Stimulated activated naive CD4-positive, alpha-beta T cell treated with Interleukin-2 at 50 U/mL for 16 hours (primary cell): ENCODE measurements around the gene NOS2.

ENCODE experiments used
- DNase-seq: peaks from one replicate; lab custom pipeline; 2025; lab: John Stamatoyannopoulos, UW

The NOS2 gene

DNA sequence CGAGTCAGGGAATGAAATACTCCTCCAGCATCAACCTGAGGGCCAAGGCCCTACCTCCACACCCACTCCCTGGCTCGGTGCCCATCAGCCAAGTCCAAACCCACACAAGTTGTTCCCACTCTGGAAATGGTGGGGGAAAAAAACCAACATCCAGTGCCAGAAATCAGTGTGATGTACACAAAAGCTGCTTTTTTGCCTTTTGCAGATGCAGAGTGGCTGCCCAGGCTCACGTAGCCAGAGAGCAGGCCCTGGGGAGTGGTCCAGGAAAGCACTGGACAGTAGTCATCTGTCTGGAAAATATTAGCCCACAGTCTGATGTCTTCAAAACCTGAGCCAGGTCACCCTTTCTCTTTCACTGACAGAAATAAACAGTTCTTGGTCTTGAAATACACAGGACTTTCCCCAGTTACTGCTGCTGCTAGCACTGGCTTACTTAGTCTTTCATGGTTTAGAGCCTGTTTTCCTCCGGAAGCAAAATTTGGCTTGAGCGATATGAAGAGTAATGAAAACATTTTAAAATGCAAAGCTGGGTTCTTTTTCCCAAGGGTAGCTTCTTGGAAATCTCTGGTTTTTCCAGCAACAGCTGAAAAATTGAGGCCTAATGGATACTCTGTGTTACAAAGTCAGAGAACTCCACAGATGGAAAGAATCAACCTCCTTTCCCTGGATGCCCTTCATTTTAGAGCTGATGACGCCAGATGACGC, 18.2 kb upstream of the NOS2 start:
- DNase-seq, result no peak

- DNase-seq, result no peak
These were observed 17.4 kb upstream of the NOS2 start for GRCh38 chr17:27817731-27818130.

DNA sequence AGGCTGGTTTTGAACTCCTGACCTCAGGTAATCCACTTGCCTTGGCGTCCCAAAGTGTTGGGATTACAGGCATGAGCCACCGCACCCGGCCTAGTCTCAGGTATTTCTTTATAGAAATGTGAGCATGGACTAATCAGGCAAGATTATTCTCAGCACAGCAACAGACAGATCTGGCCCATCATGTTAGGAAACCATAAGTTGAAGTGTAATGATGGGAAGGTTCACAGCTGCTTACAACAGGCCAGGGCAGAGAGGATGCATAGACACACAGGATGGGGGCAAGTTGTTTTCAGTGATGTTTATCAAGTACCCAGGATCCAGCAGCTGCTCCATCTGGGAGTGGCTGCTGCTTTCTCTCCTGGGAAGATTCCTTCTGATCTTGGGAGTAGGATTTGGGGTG, 16.6 kb upstream of the NOS2 start:
- no peak for DNase-seq

- no peak for DNase-seq
These were observed 11.6 kb upstream of the NOS2 start for GRCh38 chr17:27811961-27812360.

DNA sequence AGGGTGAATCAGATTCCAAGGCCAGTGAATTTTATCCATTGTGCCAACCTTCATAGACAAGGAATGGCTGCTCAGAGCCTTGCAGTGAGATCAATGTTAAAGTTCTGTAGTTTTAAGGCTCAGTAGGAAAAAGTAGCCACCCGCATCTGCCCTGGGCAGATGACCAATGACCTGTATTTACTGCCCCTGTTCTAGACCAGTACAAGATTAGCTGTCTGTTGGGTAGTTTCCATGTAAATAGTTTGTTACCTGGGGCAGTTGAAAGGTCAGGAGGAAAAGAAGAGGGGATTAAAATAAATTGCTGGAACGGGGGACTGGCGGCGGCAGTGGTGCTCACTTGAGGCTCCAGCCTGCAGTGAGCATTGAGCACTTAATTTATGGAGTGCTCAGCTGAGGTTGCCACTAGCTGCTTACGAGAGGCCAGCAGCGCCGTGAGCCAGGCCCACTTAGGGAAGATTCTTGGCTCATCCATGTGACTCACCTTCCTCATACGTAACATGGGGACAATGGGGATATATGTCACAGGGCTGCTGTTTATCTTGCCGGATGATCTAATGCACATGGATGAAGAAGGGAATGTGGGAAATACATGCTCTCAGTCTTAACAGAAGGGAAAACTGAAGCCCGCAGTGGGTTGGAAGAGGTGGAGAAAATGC, 10.7 kb upstream of the NOS2 start:
- no peak for DNase-seq

- peak; percentile 32 for DNase-seq
These were observed 10.0 kb upstream of the NOS2 start for GRCh38 chr17:27810211-27810901.

GRCh38 chr17:27809555-27809954, 9.2 kb upstream of the NOS2 start:
- DNase-seq, result no peak

DNA sequence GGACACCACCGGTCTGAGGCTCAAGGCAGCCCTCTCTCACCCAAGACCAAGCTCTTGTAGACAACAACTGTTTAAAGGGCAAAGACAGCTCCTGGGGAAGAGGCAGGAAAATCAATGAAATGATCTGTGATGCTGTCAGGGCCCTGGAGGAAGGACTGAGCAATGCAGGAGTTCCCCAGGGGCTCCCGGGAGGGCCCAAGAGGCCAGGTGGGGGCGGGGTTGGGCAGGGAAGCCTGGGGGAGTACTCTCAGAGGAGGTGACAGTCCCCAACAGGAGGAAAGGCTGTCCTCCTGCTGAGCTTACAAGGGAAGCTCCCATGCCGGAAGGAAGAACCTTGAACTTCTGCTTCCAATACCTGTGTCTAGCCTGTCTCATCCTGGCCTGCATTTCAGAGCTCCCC, 8.3 kb upstream of the NOS2 start:
- DNase-seq, result no peak

DNA sequence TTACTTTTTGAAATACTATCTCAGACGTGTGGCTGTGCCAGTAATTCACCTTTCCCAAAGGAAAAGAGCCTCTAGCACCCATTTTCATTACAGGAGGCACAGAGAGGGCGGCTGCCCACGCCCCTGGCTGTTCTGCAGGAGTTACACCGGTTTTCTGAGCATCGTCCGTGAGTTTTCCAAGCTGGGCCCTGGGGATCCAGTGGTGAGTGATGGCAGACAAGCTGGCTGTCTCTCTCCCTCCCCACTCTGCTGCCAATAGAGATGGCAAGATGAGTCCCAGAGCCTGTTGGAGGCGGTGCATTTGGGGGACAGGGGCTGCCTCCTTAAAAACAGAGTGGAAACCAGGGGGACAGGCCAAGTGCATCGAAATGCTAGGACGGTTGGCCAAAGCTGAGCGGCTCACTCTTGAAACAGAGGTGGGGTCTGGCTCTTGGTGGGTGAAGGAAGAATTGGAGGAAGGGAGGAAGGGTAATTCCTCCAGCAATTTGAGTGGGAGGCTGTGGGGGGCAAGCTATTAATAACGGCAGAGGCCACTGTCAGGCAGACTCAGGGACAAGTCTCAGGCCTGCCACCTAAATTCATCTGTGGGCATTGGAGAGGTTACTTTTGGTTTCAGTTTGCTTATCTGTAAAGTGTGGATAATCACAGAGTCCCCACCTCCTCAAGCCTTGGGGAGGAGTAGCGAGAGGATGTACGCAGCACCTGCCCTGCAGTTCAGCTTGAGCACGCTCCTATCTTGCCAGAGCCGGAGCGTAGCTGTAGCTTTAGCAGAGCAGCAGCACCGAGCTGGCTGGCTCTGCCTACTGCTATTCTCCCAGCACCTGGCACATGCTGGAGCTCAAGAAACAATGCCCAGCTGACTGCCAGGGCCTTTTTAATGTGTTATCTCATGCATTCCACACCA, 7.5 kb upstream of the NOS2 start:
- DNase-seq, result peak; percentile 52

- DNase-seq, result peak; percentile 71
These were observed 5.3 kb upstream of the NOS2 start for GRCh38 chr17:27805520-27806146.

DNA sequence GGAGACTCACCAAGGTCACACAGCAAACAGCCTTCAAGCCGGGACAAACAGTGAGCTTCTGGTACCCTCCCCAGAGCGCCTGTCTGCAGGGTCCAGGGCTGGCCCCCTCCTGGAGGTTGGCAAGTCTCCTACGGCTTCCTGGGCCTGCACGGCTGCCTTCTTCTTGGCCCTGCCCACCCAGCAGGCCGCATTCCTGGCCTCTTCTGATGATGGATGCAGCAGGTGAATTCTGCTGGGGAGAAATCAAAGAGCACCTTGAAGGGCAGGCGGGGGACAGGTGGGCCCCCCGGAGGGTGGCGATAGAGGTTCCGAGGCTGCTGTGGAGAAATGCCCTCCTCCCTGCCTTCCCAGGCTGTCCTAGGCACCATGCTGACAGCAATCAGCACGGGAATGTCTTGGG, 3.8 kb upstream of the NOS2 start:
- no peak for DNase-seq

DNA sequence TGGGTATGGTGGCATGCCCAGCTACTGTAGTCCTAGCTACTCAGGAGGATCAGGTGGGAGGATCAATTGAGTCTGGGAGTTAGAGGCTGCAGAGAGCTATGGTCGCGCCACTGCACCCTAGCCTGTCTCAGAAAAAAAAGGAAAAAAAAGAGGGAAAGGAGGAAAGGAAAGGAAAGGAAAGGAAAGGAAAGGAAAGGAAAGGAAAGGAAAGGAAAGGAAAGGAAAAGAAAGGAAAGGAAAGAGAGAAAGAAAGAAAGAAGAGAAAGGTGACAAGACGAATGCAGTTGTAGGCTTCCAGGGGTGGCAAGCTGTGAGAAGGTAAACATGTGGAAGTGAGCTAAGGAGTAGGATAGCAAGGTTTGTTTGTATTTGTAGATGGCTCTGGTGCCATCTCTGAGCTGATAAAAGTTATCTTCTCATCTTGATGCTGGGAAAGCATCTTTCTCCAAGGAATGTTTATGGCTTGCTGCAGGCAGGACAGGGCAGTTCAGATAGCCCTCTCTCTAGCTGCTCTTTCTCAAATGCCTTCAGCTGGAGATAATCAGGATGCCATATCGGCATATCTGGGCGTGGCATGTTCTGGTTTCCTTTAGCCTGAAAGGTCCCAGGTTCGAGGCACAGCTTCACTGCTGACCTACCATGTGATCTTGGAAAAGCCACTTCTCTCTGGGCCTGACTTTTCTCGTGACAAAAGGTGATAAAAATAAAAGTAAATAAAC, 2.8 kb upstream of the NOS2 start:
- no peak for DNase-seq

DNA sequence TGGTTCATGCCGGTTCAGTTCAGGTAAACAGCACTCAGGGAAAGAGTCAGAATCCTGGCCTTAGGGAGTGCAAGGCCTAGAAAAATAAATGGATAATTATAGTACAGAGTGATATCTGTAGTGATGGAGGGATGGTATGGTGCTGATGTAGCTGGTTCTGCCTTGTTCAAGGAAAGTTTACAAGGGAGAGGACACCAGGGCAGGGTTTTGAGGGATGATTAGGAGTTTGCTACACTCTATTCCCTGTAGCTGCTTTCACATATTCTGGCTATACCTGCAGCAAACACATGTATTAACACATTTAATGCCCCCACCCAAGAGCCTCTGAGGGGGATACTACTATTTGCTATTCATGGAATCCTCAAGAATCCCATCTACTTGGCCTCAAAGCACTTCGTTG, 1.7 kb upstream of the NOS2 start:
- no peak for DNase-seq

DNA sequence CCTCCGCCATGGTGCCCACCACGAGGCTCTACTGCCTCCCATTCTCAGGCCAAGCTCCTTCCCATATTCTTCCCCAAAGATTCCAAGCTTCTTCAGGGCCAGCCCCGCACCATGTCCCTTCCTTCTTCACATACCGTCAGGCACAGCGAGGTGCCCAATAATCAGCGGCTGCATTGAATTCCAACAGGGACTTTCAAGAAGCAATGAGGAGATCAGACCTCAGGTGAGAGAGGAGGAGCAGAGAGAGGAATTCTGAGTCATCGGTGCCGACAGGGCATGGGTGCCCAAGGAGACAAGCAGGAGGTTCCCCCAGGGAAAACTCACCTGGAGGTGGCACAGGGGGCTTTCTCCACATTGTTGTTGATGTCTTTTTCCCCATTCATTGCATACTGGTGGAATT, 2.0 kb downstream of the NOS2 start:
- no peak for DNase-seq

GRCh38 chr17:27797390-27798091, 2.8 kb downstream of the NOS2 start:
- no peak for DNase-seq

GRCh38 chr17:27793906-27794569, 6.3 kb downstream of the NOS2 start:
- no peak for DNase-seq

- no peak for DNase-seq
These were observed 7.0 kb downstream of the NOS2 start for GRCh38 chr17:27793168-27793905.

DNA sequence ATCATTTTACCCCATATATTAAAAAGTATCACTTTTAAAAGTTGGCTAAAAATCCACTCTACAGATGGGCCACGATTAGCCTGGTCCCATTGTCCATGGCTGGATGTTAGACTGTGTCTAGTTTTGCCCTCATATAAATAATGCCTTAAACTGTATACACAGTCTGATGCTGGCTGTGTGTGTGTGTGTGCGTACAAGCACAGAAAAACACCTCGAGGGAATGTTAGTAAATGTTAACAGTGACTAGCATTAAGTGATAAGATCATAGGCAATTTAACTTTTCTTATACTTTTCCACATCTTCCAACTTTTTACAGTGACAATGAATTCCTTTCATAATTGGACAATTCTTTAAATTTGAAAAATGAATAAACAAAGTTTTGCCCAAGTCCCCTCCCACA, 8.2 kb downstream of the NOS2 start:
- DNase-seq, result no peak

DNA sequence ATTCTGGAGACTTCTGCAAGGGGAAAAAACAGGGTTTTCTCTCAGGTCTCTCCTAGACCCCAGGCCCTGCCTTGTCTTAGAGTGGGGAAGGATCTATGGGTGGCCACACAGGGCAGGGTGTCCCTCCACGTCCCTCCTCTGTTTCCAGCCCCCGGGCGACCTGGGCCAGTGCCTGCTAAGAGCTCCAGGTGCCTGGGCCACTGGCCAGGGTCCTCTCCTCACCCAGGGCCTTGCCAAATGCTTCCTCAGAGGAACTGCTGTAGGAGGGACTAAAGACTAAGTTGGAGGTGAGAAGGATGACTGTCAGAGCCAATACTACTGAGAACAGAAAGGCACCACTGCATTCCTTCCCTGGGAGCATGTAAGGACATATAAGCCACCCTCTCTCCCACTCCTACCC, 11.4 kb downstream of the NOS2 start:
- no peak for DNase-seq
